ENCODE measurements around the gene CBL. TPM values are rescaled to one million over a fixed set of nuclear protein-coding genes. Genes with fewer than 3 reads are reported as not detected.

Gene CBL
- total RNA-seq, 1 experiment from 2014 or later, result 52.7 TPM

- TF ChIP-seq CTCF (IDR thresholded peaks at IDR 0.05; ENCODE audit: insufficient read depth in 1 of 2, low read depth in 1 of 2, low read length in 1 of 2, severe bottlenecking in 1 of 2, unreplicated experiment in 1 of 2), result no peak
- peaks cover 9% of the 10 kb centered on the region; the same call in 1 of the 2 replicates for H3K4me1 ChIP-seq
- no TSS peak for BruUV-seq (replicated peaks)
- CTCF ChIA-PET, result no interaction called here
- no peak overlapping the region for H3K27ac Mint-ChIP-seq (ENCODE audit: unreplicated experiment)
- no peaks in the 10 kb centered on the region for H3K9me3 ChIP-seq
- no peaks in the 10 kb centered on the region for H3K4me1 Mint-ChIP-seq (ENCODE audit: low read depth, unreplicated experiment)
- H3K27me3 Mint-ChIP-seq (ENCODE audit: insufficient read depth, unreplicated experiment), result peaks cover 5% of the 10 kb centered on the region
- no peak overlapping the region for H3K4me3 ChIP-seq (ENCODE audit: low read depth, low read length)
- H3K36me3 ChIP-seq (ENCODE audit: control insufficient read depth, insufficient read depth, low read length), result 0 out of 2 replicates have a peak, but pooled peaks cover 2% of the 10 kb centered on the region
- H3K9me3 Mint-ChIP-seq (ENCODE audit: unreplicated experiment), result no peaks in the 10 kb centered on the region
- POLR2A ChIA-PET, result no interaction called here
- H3K4me3 Mint-ChIP-seq (ENCODE audit: unreplicated experiment), result no peak overlapping the region
- H3K36me3 Mint-ChIP-seq (ENCODE audit: insufficient read depth, unreplicated experiment), result peaks cover 38% of the 10 kb centered on the region
- DNase-seq, result no peak
- peaks cover 5% of the 10 kb centered on the region for H3K27me3 ChIP-seq (replicated peaks; ENCODE audit: control insufficient read depth, insufficient read depth, low read length)
- intact Hi-C loops (cut with micrococcal nuclease; ENCODE audit: unreplicated experiment), result loop anchor here (10.0 kb wide), 1 partner anchor 106 kb away; the partner anchor contains the start of gene CBL
These were observed 104.5 kb downstream of the CBL start for GRCh38 chr11:119310682-119311052.

GRCh38 chr11:119314726-119315125 is 108.6 kb downstream of the CBL start:
- H3K27me3 ChIP-seq (replicated peaks; ENCODE audit: control insufficient read depth, insufficient read depth, low read length), result peaks cover 7% of the 10 kb centered on the region
- POLR2A ChIA-PET, result no interaction called here
- BruUV-seq (replicated peaks), result no TSS peak
- no peaks in the 10 kb centered on the region for H3K9me3 ChIP-seq
- H3K27ac Mint-ChIP-seq (ENCODE audit: unreplicated experiment), result no peak overlapping the region
- H3K4me3 Mint-ChIP-seq (ENCODE audit: unreplicated experiment), result peak overlapping the region; percentile 76
- H3K4me1 Mint-ChIP-seq (ENCODE audit: low read depth, unreplicated experiment), result no peaks in the 10 kb centered on the region
- intact Hi-C loops (cut with micrococcal nuclease; ENCODE audit: unreplicated experiment), result loop anchor here (10.0 kb wide), 1 partner anchor 110 kb away; the partner anchor contains the start of gene CBL
- CTCF ChIA-PET, result interaction anchor here (0.7 to 1.8 kb wide), 6 partner anchors 7 to 66 kb away, joined by 3 to 10 read pairs (median 4); partner anchors contain the start of gene USP2
- no peak for DNase-seq
- peaks cover 23% of the 10 kb centered on the region for H3K4me1 ChIP-seq
- peak overlapping the region; percentile 8; the same call in 1 of the 2 replicates for H3K4me3 ChIP-seq (ENCODE audit: low read depth, low read length)
- H3K36me3 Mint-ChIP-seq (ENCODE audit: insufficient read depth, unreplicated experiment), result peaks cover 19% of the 10 kb centered on the region
- peaks cover 5% of the 10 kb centered on the region for H3K27me3 Mint-ChIP-seq (ENCODE audit: insufficient read depth, unreplicated experiment)
- no peak for TF ChIP-seq CTCF (IDR thresholded peaks at IDR 0.05; ENCODE audit: insufficient read depth in 1 of 2, low read depth in 1 of 2, low read length in 1 of 2, severe bottlenecking in 1 of 2, unreplicated experiment in 1 of 2)
- no peaks in the 10 kb centered on the region for H3K9me3 Mint-ChIP-seq (ENCODE audit: unreplicated experiment)
- no peaks in the 10 kb centered on the region for H3K36me3 ChIP-seq (ENCODE audit: control insufficient read depth, insufficient read depth, low read length)

GRCh38 chr11:119315131-119316015 is 109.2 kb downstream of the CBL start:
- BruUV-seq (replicated peaks), result no TSS peak
- peak; percentile 53 to 58 for DNase-seq
- Mint-ChIP-seq H3K4me3 (ENCODE audit: unreplicated experiment) (peak overlapping the region; percentile 76), H3K9me3 (ENCODE audit: unreplicated experiment) (no peaks in the 10 kb centered on the region), H3K27me3 (ENCODE audit: insufficient read depth, unreplicated experiment) (peaks cover 5% of the 10 kb centered on the region), H3K27ac (ENCODE audit: unreplicated experiment) (no peak overlapping the region), H3K4me1 (ENCODE audit: low read depth, unreplicated experiment) (no peaks in the 10 kb centered on the region), H3K36me3 (ENCODE audit: insufficient read depth, unreplicated experiment) (peaks cover 13% of the 10 kb centered on the region)
- intact Hi-C loops (cut with micrococcal nuclease; ENCODE audit: unreplicated experiment), result loop anchor here (10.0 kb wide), 1 partner anchor 111 kb away; the partner anchor contains the start of gene CBL
- Histone ChIP-seq H3K4me1 (peaks cover 23% of the 10 kb centered on the region), H3K27me3 (replicated peaks; ENCODE audit: control insufficient read depth, insufficient read depth, low read length) (peaks cover 7% of the 10 kb centered on the region), H3K36me3 (ENCODE audit: control insufficient read depth, insufficient read depth, low read length) (no peaks in the 10 kb centered on the region), H3K4me3 (ENCODE audit: low read depth, low read length) (peak overlapping the region; percentile 8; the same call in 1 of the 2 replicates), H3K9me3 (no peaks in the 10 kb centered on the region)
- ChIA-PET CTCF (interaction anchor here (0.6 to 1.8 kb wide), 8 partner anchors 8 to 81 kb away, joined by 3 to 10 read pairs (median 4); partner anchors contain the start of gene USP2), POLR2A (no interaction called here)
- TF ChIP-seq CTCF (IDR thresholded peaks at IDR 0.05; ENCODE audit: insufficient read depth in 1 of 2, low read depth in 1 of 2, low read length in 1 of 2, severe bottlenecking in 1 of 2, unreplicated experiment in 1 of 2), result peak in 1 of 2 experiments; percentile 21
